ENCODE data around the gene ADH7.
"Not testable (repeated sequence)": the region's sequence is repeated elsewhere in the genome, so short reads cannot be mapped to it uniquely, and the experiment has no call there.

Gene ADH7

DNA sequence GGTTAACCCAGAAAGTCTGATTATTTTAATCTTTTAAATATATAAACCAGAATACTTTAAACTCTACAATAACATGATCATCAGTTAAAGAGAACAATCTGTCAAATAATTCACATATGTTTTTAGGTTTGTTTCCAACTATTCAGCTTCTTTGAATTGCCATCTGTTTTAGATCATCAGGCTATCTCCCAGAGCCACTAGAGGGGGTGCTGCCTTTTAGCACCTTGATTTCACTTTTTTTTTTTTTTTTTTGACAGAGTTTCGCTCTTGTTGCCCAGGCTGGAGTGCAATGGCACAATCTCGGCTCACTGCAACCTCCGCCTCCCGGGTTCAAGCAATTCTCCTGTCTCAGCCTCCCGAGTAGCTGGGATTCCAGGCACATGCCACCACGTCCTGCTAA, 57.8 kb downstream of the ADH7 start:
- DNase-seq, result not testable (repeated sequence)

DNA sequence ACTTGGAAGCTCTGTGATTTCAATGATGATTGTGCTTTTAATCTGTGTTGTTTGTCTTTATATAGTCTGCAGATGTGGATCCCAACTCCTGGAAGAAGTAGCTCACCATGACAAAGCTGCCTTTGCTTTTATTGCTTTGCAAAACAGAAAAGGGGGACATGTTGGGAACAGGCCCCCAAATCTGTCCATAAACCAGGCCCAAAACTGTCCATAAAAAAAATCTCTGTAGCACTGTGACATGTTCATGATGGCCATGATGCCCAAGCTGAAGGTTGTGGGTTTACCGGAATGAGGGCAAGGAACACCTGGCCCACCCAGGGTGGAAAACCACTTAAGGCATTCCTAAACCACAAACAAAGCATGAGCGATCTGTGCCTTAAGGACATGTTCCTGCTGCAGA, 62.7 kb downstream of the ADH7 start:
- not testable (repeated sequence) for DNase-seq

DNA sequence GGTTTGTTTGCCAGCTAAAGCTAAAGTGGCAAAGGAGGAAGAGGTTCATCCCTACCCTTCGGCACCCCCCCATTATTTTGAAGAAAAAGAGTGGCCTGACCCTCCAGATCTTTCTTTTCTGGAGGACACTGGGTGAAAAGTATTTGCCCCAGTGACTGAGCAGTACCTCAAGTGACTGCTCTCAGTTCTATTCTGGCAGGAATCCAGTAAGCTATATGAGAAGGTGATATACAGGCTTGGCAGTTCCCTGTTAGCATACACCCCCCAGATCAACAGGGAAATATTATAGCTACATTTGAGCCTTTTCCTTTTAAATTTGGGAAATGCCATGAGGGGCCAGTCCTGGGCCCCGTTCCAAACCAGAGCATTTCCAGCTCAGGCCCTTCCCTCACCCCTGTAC, 67.3 kb downstream of the ADH7 start:
- DNase-seq, result not testable (repeated sequence)

DNA sequence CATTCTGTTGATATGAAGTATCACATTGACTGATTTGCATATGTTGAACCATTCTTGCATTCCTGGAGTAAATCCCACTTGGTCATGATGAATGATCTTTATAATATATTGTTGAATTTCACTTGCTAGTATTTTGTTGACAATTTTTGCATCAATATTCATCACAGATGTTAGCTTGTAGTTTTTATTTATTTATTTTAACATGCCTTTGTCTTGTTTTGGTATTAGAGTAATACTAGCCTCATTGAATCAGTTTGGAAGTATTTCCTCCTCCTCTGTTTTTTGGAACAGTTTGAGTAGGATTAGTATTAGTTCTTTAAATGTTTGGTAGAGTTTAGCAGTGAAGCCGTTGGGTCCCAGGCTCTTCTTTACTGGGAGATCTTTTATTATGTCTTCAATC, 68.7 kb downstream of the ADH7 start:
- DNase-seq, result no peak

DNA sequence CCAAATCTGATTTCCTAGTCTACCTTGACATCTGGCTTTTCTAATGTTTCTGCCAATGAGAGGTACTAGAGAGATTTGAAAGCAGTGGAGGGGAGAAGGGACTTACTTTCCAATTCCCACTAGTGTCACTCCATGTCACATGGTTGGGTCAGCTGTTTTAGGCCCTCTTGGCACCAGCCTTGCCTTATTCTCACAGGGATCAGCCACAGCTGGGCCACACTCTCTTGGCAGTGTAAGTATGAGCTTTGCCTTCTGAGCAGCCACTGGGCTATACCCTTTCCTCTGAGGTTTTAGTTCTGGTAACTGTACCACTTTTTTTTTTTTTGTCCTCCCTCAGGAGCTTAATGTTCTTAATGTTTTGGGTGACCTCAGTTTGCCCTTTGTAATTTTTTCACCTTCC, 72.4 kb downstream of the ADH7 start:
- DNase-seq, result no peak
